GM12865 (cell line): Measurements from ENCODE around the gene TOPAZ1.

Experiments
- DNase-seq: peaks from one replicate; pipeline ENCODE4 v3.0.0; 2010; ENCODE audit warnings: low read depth
- H3K4me3 ChIP-seq: 2 replicates; pipeline ENCODE4 v1.5.1; 2011; ENCODE audit warnings: mild to moderate bottlenecking, low read depth, low read length, control low read depth
- TF ChIP-seq, protein P1 (sequence below): IDR thresholded peaks from 2 replicates; pipeline ENCODE4 v1.5.1; 2011; ENCODE audit warnings: low read length, control low read depth, low read depth, inconsistent platforms; ENCODE audit not compliant: insufficient read depth; ENCODE audit errors: missing control alignments

TOPAZ1 gene

DNA sequence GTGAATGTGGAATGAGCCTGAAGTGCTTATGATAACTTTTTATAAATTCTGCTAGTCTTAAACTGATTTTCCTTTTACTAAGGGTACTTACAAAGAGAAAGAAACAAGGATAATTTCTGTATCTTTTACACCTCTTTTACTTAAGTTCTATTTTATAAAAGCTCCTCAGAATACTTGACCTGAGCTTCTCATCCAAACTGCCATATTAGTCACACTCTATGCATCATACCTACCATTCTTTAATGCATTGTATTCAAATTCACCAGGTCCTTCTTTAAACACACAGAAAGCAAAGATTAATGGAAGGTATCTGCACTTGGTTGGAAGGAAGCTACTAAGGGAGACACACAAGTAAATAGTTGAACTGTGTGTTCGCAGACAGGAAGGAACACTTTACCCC is 1.6 kb upstream of the TOPAZ1 start:
- TF ChIP-seq, protein P1, sequence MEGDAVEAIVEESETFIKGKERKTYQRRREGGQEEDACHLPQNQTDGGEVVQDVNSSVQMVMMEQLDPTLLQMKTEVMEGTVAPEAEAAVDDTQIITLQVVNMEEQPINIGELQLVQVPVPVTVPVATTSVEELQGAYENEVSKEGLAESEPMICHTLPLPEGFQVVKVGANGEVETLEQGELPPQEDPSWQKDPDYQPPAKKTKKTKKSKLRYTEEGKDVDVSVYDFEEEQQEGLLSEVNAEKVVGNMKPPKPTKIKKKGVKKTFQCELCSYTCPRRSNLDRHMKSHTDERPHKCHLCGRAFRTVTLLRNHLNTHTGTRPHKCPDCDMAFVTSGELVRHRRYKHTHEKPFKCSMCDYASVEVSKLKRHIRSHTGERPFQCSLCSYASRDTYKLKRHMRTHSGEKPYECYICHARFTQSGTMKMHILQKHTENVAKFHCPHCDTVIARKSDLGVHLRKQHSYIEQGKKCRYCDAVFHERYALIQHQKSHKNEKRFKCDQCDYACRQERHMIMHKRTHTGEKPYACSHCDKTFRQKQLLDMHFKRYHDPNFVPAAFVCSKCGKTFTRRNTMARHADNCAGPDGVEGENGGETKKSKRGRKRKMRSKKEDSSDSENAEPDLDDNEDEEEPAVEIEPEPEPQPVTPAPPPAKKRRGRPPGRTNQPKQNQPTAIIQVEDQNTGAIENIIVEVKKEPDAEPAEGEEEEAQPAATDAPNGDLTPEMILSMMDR: no peak
- DNase-seq: no peak
- H3K4me3 ChIP-seq: no peak overlapping the region

- TF ChIP-seq, protein P1: no peak
Measured at GRCh38 chr3:44242721-44243120, 1.0 kb downstream of the TOPAZ1 start.

DNA sequence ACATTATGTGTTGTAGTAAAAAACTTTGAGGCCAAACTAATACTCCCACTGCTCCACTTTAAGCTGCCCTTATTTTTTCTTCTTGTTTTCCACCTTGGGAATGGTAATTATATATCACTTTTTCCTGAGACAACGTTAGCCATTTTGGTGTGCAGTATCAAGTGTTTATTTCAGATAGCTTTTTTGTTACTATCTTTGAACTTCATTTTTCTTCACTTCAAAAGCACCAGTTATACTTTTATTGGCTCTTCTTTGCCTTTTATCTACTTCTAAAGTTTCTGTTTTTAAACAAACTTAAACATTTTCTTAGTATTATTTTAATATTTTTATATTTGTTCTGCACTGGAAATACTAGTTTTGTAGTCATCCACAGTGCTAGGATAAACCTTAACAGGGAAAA is 6.5 kb downstream of the TOPAZ1 start:
- no peak for DNase-seq
- H3K4me3 ChIP-seq: no peak overlapping the region
- TF ChIP-seq, protein P1: no peak

More at GRCh38 chr3:44242721-44243120, 1.0 kb downstream of the TOPAZ1 start:
- DNase-seq: no peak
- no peak overlapping the region for H3K4me3 ChIP-seq

DNA sequence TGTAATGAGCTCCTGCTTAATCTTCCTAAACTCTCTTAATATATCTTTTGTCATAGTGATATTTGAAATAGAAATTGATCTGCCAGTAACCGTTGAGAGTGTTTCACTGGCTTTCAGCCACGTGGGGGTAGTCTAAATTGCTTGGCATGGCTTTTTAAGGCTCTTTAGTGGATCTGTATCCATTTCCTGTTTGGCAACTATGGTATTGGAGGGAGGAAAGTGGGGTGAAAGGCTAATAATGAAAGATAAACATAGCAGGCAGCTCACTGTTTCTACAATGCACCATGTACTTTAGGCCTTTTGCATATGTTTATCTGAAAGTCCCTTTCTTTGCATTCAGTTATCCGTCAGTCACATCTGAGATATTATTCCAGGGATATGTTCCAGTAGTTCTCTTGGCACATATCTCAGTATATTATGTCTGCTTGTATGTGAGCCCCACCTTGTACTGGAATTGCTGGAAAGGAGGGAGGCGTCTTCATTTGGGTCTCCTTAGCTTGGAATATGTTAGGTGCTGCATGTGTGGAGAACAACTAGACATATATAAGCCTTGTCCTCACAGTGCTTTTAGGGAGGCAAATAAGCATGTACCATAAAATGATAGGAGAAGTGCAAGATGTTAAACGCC is 10.8 kb downstream of the TOPAZ1 start:
- TF ChIP-seq, protein P1: no peak
- DNase-seq: no peak
- H3K4me3 ChIP-seq: no peak overlapping the region

- no peak overlapping the region for H3K4me3 ChIP-seq
- no peak for DNase-seq
- TF ChIP-seq, protein P1: no peak
Measured at GRCh38 chr3:44259404-44259803, 17.7 kb downstream of the TOPAZ1 start.

DNA sequence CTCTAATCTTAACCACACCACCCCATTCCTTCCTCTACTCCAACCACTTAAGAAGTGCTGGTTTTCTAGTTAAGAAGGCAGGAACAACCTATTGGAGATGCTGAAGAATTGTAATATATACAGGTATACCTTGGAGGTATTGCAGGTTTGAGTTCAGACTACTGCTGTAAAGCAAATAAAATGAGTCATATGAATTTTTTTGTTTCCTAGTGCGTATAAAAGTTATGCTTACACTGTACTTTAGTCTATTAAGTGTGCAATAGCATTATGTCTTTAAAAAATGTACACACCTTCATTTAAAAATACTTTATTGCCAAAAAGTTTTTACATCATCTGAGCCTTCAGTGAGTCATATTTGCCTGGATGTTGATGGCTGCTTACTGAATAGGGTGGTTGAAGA is 22.5 kb downstream of the TOPAZ1 start:
- H3K4me3 ChIP-seq: no peak overlapping the region
- TF ChIP-seq, protein P1: no peak
- DNase-seq: no peak

GRCh38 chr3:44265815-44266214 is 24.1 kb downstream of the TOPAZ1 start:
- DNase-seq: no peak
- no peak overlapping the region for H3K4me3 ChIP-seq
- TF ChIP-seq, protein P1: no peak
